Stimulated activated CD8-positive, alpha-beta memory T cell treated with anti-CD3 and anti-CD28 coated beads, Interleukin-12 subunit alpha, Interleukin-12 subunit beta, amount 100 ng/mL, for 24 hours (primary cell): ENCODE data around the gene TM9SF4.
"Not testable (repeated sequence)": the region's sequence is repeated elsewhere in the genome, so short reads cannot be mapped to it uniquely, and the experiment has no call there.

Experiments used
- DNase-seq: peaks from one replicate; pipeline ENCODE4 v3.0.0-alpha.2; 2020; ENCODE audit errors: extremely low read depth

Gene TM9SF4

DNA sequence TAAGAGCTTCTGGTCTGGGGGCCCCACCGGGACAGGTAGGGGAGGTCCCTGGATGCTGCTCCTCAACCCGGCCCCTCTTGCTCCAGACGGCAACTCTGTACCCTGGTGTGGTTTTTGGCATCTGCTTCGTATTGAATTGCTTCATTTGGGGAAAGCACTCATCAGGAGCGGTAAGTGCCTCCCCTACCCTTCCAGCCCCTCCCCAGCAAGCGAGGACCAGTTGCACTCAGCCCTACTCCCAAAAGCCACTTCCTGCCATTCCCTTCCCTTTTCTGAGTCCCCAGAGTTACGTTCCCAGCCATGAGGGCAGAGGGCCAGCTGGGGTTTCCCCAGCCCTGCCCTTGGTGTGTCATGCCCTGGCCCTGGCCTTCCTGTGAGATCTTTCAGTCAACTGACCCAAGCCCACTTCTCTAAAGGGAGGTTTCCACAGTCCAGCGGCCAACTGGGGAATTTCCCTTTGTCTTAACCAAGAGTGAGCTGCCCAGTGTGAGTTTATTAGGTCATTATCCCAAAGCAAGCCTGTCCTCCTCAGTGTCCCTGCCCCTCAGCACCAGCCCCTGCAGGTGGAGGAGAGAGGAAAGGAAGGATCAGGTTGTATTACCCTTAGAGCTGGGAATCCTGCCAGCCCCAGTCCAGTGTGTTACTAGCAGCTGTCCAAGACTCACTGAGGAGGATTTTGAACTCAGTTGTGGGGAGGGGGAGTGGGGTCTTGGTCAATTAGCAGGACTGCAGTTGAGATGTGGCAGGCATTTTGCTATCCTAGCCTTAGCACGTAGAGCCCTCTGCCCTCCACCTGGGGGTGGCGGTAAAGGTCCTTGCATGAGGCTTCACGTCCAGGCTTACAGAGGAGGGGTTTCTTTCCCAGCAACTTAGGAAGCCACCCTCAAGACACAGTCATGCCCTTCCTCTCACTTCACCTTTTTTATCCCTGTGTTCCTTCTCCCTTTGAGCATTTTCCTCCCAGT is 45.8 kb downstream of the TM9SF4 start:
- DNase-seq = no peak

DNA sequence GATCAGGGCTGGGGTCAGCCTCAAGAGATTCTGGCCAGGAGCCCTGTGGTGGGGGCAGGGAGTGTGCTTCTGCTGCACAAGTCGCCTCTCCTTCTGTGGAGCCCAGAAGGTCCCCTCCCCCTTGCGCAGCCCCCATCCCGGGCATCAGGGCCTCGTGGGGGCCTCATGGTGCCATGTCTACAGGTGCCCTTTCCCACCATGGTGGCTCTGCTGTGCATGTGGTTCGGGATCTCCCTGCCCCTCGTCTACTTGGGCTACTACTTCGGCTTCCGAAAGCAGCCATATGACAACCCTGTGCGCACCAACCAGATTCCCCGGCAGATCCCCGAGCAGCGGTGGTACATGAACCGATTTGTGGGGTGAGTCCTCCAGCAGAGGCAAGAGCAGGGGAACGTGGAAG is 48.1 kb downstream of the TM9SF4 start:
- no peak for DNase-seq

DNA sequence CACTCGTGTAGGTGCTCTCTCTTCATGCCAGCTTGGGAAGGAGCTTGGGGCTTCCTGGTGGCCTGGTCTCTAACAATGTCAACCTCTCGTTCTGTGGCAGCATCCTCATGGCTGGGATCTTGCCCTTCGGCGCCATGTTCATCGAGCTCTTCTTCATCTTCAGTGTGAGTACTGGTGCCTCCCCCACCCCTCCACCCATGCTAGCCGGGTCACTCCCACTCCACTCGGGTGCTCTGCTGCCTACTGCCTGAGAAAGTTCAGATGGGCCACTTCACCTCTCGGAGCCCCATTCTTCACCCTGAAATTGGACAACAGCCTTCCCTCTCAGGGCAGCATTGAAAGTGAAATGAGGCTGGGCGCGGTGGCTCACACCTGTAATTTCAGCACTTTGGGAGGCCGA is 48.8 kb downstream of the TM9SF4 start:
- DNase-seq = no peak

DNA sequence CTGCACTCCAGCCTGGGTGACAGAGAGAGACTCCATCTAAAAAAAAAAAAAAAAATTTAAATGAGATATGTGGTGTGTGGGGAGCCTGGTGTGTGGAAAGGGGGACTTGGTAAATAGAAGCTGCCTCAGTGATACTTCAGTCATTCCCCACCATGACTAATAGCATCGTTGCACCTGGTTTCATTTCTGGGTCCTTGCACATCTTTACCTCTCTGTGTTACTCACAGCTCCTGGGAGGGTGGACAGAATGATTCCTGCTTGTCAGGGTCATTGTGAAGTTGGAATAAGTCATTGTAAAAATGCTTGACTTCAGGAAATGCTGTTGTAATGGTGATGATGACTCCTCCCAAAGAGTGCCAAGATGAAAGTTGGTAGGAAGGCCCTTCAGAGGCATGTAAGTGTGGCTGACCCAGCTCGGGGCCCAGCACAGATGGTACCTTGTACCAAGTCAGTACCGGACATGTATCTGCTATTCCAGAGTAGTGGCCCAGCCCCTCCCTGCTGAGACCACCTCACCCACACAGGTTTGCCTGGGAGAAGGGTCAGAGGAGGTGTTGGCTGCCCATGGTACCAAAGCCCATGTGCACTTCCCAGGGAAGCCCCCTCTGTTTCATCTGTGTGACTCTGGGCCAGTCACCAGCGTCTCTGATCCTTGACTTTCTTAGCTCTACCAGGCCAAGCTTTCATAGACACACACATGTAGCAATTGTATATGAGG is 49.6 kb downstream of the TM9SF4 start:
- no peak for DNase-seq

DNA sequence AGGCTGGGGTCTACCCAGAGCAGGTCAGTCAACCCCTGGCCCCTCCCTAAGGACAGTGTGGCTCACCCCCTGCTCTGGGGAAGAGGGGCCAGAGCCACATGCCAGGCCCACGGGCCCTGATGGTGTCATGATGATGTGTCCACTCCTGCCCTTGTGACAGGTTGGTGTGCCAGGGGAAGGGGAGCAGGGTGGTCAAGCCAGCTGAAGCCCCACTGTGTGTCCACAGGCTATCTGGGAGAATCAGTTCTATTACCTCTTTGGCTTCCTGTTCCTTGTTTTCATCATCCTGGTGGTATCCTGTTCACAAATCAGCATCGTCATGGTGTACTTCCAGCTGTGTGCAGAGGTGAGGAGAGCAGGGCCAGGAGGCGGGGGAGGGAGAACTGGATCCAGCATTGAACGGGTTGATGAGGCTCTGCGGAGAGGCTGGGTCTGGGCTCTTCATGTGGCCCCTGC is 50.3 kb downstream of the TM9SF4 start:
- DNase-seq = no peak

DNA sequence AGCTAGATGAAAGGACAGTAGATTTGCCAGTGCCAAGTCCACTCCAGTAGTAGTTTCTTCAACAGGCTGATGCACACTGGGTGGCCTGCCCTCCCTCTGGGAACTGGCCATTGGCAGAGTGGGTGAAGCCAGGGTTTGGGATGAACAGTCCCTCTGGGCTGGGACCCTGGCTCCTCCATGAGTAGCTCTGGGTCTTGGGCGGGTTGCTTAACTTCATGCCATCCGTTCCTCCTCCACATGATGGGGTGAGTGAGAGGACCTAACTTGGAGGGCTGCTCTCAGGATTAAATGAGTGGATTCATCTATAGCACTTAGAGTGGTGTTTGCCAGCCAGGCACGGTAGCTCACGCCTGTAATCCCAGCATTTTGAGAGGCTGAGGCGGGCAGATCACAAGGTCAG is 50.8 kb downstream of the TM9SF4 start:
- no peak for DNase-seq

DNA sequence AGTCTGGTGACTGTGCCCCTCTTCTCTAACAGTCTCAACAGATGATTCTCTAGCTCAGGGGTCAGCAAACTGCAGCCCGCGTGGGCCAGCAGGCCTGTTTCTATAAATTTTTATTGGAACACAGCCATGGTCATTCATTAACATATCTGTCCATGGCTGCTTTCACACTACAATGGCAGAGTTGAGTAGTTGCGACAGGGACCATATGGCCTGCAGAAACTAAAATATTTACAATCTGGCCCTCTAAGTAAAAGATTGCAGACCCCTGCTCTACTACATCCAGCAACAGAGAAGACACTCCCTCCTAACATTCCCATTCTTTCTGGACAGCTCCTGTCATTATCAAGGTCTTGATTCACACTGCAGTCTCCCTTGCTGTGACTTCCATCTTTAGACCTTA is 52.8 kb downstream of the TM9SF4 start:
- no peak for DNase-seq

DNA sequence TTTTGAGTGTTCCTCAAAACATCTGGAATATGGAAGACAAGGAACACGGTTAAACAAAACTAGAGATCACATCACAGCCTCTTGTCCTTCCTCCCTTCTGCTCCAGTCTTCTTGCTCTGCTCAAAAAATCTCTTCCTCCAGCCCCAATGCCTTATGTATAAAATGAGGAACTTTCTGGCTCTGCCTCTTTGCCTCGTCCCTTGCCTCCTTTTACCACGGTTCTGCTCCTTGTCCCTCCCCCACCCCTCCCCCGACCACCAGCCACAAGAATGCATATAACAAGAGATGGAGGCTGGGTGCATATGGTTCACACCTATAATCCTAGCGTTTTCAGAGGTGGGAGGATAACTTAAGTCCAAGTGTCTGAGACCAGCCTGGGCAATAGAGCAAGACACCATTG is 54.4 kb downstream of the TM9SF4 start:
- no peak for DNase-seq

DNA sequence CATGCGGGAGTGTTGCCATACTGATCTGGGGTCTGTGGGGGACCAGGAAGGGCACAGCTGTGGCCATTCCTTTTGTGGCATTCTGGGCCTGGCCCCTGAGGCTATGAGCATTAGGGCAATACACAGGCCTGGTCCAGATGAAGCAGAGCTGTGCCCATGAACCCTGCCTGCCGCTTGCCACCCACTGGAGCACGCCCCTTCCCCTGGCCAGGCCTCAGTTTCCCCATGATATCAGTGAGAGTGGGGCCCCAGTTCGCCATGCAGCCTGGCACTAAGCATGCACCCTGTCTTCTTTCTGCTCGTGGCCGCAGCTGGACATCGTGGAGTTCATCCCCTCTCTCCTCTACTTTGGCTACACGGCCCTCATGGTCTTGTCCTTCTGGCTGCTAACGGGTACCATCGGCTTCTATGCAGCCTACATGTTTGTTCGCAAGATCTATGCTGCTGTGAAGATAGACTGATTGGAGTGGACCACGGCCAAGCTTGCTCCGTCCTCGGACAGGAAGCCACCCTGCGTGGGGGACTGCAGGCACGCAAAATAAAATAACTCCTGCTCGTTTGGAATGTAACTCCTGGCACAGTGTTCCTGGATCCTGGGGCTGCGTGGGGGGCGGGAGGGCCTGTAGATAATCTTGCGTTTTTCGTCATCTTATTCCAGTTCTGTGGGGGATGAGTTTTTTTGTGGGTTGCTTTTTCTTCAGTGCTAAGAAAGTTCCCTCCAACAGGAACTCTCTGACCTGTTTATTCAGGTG is 55.6 kb downstream of the TM9SF4 start:
- DNase-seq = no peak

DNA sequence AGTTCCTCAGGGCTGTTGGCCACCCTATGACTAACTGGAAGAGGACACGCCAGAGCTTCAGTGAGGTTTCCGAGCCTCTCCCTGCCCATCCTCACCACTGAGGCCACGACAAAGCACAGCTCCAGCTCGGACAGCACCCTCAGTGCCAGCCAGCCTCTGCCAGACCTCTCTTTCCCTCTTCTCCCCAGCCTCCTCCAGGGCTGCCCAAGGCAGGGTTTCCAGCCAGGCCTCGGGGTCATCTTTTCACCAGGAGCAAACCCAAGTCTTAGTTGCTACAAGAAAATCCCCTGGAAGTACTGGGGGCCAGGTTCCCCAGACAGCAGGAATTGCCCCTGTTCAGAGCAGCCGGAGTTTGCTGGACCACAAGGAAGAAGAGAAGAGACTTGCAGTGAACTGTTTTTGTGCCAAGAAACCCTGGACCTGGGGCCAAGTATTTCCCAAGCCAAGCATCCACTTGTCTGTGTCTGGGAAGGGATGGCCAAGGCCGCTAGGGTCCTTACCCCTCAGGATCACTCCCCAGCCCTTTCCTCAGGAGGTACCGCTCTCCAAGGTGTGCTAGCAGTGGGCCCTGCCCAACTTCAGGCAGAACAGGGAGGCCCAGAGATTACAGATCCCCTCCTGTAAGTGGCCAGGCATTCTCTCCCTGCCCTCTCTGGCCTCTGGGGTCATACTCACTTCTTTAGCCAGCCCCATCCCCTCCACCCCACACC is 56.5 kb downstream of the TM9SF4 start:
- no peak for DNase-seq

DNA sequence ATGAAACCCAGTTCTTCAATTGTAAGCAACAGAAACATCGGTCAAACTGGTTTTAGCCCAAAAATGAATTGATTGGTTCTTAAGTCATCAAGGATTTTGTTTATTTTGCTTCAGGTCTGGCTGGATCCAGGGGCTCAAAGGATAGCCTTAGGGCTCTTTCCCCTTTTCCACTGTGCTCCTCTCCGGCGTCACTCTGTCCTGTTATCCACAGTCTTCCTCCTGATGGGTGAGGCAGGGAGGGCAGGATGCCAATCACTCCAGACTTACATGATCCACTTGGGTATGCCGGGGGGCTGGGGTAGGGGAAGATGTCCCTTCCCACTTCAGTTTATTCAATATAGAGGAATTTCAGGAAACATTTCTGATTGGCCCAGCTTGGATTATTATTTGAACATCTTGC is 58.0 kb downstream of the TM9SF4 start:
- no peak for DNase-seq

DNA sequence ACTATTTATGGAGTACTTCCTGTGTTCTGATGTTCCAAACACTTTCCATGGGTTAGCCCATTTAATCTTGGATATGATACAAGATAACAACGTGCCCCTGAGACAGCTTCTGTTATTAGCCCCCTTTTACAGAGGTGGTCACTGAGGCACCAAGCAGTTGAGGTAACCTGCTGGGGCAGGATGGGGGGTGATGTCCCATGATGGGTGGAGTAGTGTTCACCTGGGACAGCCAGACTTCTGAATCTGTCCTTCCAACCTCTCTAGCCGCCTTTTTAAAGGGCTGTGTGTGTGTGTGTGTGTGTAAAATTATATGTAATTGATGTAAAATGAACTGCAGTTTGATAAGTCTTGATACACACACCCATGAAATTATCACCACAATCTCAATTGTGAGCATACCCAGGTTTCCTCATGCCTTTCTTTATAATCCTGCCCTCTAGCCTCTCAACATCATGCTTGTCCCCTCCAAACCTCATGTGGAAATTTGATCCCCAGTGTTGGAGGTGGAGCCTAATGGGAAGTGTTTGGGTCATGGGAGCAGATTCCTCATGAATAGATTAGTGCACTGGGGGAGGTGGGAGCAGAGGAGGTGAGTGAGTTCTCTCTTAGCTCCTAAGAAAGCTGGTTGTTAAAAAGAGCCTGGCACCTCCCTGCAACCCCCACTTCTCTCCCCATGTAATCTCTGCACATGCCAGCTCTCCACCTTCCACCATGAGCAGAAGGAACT is 58.8 kb downstream of the TM9SF4 start:
- no peak for DNase-seq

DNA sequence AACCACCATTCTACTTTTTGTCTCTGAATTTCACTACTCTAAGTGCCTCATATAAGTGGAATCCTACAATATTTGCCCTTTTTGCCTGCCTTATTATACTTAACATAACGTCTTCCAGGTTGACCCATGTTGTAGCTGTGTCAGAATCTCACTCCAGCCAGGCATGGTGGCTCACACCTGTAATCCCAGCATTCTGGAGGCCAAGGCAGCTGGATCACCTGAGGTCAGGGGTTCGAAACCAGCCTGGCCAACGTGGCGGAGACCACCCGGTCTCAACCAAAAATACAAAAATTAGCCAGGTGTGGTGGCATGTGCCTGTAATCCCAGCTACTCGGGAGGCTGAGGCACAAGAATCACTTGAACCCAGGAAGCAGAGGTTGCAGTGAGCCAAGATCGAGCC is 68.2 kb downstream of the TM9SF4 start:
- not testable (repeated sequence) for DNase-seq

DNA sequence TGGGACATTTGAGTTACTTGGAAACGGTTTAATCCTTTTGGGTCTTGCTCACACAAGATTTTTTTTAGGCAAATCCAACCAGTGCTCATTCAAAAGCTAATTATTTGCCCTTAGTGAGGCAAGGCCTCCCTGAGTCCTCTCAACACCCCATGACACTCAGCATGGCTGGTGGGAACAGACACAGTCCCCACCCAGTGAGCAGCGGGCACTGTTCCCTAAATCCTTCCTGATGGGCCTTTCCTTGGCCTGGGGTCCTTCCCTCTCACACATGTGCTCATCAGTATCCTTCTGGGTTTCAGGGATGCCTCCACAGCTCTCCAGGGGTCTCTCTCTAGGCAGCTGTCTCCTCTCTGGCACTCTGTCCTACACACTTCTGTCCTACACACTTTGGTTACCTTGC is 70.0 kb downstream of the TM9SF4 start:
- DNase-seq = no peak

DNA sequence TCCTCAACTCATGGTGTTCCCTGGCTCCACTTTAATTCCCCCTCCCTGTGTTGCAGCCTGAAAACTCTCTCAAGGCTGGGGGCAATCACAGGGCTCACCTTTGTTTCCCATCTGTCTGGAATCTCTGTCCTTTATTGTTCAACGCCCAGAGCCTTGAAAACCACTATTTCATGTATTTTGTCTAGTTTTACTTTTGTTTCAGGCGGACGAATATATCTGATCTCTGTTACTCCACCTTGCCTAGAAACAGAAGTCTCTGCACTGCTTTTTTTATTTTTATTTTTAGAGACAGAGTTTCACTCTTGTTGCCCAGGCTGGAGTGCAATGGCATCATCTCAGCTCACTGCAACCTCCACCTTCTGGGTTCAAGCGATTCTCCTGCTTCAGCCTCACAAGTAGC is 70.4 kb downstream of the TM9SF4 start:
- no peak for DNase-seq

DNA sequence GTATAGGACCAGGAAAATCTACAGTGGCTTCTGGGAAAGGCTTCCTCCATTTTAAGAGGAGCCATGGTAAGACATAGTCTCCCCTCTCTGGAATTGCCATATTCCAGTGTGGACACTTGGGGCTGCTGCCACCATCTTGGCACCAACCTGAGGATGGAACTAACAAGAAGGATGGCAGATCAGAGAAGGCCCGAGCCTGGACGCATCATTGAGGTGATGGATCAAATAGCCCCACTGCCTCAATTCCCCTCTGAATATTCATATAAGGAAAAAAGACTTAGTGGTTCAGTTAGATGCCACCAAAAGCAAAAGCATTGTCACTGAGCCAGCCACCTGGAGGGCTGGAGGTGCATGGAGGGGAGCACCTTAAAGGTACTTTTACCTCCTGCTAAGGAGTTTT is 72.1 kb downstream of the TM9SF4 start:
- DNase-seq = no peak

DNA sequence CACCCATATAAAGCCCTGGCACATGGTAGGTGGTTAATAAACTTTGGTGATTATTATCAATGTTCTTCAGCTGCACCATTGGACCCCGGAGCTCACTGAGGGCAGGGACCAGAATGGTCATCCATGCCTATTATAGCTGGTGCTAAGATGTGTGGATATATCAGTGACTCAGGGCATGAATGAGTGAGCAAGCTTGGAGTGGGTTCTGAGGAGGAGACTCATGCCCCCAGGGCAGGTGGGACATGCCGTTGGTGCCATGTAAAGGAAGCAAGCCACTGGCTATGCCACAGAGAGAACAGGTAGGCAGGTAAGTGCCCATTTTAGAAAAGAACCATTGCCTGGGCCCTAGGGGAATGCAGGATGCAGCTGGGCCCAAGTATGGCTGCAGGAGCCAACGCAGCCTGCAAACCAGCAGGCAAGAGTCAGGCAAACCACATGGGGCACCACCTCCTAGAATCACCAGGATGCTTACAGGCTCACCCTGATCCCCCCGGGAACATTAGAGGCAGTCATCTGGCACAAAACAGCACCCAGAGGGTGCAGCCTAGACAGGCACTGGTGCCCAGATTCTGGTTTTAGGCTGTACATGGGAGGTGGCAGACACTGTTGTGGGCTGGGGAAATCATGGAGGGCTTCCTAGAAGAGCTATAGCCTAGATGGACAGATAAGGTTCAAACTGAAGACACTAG is 74.6 kb downstream of the TM9SF4 start:
- no peak for DNase-seq

DNA sequence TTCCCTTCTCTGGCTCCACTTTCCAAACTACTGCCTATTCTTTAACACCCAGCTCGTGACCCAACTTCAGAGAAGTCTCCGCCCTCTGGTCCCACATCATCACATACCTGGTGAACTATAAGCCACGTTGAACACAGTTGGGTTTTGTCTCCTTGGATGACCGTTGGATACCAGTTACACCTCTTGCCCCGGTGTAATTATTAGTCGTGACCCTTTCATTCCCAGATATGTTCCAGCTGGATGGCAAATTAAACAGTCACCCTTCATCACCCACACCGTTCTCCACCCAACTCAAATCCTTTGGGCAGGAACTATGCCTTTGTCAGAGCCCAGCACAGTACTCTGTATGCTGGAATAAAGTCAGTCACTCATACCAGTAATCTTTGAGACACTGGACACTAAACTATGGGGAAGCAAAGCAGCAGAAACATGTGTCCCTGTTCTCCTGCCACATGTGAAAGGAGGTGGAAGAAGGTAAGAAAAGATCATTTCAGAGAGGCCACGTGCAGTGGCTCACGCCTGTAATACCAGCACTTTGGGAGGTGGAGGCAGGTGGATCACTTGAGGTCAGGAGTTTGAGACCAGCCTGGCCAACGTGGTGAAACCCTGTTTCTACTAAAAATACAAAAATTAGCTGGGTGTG is 75.6 kb downstream of the TM9SF4 start:
- no peak for DNase-seq

DNA sequence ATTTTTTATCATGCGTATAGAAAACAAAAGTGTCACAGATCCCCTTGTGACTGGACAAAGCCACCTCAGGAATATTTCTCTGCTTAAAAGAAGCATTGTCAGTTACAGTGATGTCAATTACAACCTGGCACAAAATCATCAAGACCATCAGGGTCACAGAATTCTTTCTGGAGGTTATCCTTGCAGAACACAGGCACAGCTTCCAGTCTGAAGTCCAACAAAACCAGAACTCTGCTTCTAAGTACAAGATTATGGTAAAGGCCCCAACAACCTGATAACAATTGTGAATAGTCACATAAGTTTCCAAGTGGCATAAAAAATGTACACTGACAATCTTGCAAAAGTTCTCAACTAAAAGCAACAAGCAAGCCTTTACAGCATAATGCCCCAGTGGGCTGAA is 77.0 kb downstream of the TM9SF4 start:
- no peak for DNase-seq
